ENCODE data around the gene FUNDC2.

FUNDC2 gene

DNA sequence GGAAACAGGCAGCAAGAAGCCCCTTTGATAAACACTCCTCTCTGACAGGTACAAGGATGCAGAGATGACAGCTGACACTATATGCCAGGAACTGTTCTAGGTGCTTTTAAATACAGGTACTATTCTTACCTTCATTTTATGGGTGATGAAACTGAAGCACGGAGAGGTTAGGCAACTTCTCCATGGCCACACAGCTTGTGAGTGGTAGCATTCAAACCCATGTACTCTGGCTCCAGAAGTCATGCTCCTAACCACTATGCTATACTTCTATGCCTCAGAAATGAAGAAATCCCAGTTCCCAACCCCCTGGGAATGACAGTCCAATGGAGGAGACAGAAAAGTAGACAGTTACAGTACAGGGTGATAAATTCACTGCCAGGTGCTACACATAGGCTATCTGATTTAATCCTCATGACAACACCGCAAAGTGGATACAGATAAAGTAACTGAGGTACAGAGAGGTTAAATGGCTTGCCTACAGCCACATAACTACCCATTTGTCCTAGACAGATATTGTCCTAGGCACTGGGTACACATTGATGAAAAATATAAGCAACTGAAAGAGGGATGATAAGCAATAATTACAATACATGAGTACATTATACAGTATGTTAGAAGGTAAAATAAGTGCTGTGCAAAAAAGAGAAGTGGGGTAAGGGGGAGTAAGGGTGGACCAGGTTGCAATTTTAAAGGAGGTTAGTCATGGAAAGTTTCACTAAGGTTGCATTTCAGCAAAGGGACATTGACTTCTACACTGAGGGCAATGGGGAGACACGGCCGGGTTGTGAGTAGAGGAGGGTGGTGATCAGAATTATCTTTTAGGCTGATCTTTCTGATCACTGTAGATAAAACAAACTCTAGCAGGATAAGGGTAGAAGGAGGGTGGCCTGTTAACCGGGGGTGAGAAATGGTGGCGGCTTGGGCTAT, 2.5 kb upstream of the FUNDC2 start:
- no peak for DNase-seq (ENCODE audit: low spot score)

DNA sequence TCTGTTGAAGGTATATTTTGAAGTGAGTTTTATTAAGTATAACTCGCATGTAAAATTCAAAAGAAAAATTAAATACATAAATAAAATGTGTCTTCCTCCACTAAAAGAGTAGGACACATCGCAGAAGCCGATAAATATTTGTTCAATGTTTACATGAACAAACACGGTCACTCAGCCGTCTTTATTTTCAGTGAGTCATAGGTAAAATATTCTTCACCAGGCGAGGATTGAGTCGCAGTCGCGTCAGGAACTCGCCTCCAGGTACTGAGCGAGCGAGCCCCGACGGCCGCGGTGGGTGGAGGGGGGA, 271 bp upstream of the FUNDC2 start:
- no peak for DNase-seq (ENCODE audit: low spot score)

GRCh38 chrX:155027509-155028066, 944 bp downstream of the FUNDC2 start:
- DNase-seq (ENCODE audit: low spot score), result peak; percentile 37

- no peak for DNase-seq (ENCODE audit: low spot score)
These were observed 1.5 kb downstream of the FUNDC2 start for GRCh38 chrX:155028129-155028528.

DNA sequence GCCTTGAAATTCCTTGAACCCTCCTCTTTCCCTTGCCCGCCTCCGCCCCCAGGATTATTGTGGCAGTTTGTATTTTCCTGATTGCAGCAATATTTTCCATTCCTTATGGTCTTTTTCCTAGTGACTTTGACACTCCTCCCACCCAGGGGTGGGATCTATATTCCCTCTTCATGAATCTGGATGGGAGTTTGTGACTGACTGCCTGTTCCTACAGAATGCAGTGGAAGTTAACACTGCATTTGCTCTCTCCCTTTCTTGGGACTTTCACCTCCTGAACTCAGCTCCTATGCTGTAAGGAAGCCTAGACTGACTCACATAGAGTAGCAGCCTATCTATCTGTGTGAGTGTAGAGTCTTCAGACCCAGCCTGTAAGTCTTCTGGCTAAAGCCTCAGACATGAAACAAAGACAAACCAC, 2.2 kb downstream of the FUNDC2 start:
- DNase-seq (ENCODE audit: low spot score), result peak; percentile 46

GRCh38 chrX:155031657-155032056, 5.0 kb downstream of the FUNDC2 start:
- DNase-seq (ENCODE audit: low spot score), result no peak

DNA sequence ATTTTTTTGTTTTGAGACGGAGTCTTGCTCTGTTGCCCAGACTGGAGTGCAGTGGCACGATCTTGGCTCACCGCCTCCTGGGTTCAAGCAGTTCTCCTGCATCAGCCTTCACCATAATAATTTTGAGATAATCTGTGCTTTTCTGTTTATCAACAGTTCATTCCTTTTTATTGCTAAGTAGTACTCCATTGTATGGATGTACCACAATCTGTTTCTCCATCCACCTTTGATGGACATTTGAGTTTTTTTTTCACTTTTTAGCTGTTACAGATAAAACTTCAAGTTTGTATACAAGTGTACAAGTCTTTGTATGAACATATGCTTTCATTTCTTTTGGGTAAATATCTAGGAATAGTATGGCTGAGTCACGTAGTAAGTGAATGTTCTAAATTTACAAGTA, 9.0 kb downstream of the FUNDC2 start:
- no peak for DNase-seq (ENCODE audit: low spot score)

DNA sequence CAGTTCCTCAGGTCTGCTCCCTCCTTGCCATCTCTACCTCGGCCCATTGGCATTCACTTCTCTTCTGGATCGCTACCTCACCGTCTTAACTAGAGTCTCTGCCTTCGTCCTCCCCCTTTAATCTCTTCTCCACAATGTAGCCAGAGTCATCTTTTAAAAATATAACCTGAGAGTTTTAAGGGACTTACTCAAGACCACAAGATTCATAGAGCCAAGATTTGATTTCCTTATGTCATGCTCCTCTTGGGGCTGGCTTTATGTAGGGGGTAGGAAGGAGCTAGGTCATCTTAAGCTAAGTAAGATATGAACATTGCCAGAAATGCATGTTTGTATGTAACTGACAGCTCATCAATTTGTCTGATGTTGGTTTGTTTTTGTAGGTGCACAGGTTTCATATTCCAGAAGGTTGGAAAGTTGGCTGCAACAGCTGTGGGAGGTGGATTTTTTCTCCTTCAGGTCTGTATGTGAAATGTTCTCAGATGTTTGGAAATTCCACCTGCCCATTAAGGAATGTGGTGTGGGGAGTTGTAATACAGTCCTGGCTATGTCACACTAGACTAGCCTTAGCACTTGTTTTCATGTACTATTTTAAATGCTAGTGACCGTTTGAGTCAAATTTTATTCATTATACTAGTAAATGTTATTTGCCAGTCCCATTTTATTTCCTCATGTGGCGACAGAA, 19.6 kb downstream of the FUNDC2 start:
- DNase-seq (ENCODE audit: low spot score), result peak; percentile 7

DNA sequence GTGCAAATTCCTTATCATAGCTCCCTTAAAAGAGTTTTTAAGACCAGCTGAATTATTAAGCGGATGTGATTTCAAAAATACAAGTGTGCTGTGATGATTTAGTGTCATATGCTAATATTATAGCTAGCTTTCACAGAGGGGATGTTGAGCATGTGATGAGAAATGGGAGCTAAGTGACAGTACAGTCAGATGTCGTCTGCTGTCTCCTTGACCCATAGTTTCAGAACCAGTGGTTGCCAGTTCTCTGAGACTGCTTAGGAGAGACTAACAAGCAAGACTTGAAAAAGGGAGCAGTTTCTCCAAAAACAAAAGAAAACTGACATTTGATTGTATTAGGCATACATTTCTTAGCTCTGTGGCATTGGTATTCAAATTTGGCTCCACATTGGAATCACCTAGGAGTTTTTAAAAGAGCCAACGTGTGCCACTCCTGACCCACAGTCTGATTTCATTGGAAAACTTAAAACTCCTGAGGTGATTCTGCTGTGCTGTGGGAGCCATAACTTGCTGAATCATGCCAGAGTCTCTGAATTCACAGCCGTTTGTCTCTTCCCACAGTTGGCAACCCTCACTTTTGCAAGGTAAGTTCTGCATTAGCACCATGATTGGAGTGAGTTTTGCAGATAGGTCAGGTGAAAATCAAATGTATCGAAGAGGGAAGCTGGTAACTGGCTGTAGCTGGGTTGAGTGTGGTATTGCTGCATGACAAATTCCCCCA, 20.3 kb downstream of the FUNDC2 start:
- no peak for DNase-seq (ENCODE audit: low spot score)

- DNase-seq (ENCODE audit: low spot score), result peak; percentile 55
These were observed 22.5 kb downstream of the FUNDC2 start for GRCh38 chrX:155048977-155049619.

- peak; percentile 80 for DNase-seq (ENCODE audit: low spot score)
These were observed 26.3 kb downstream of the FUNDC2 start for GRCh38 chrX:155052738-155053498.

GRCh38 chrX:155053656-155054055, 27.0 kb downstream of the FUNDC2 start:
- DNase-seq (ENCODE audit: low spot score), result peak; percentile 12

GRCh38 chrX:155054255-155054654, 27.6 kb downstream of the FUNDC2 start:
- no peak for DNase-seq (ENCODE audit: low spot score)

GRCh38 chrX:155055494-155055893, 28.9 kb downstream of the FUNDC2 start:
- no peak for DNase-seq (ENCODE audit: low spot score)

- DNase-seq (ENCODE audit: low spot score), result no peak
These were observed 29.8 kb downstream of the FUNDC2 start for GRCh38 chrX:155056471-155056870.

GRCh38 chrX:155056877-155057792, 30.5 kb downstream of the FUNDC2 start:
- DNase-seq (ENCODE audit: low spot score), result peak; percentile 79

GRCh38 chrX:155061760-155062159, 35.1 kb downstream of the FUNDC2 start:
- no peak for DNase-seq (ENCODE audit: low spot score)

- DNase-seq (ENCODE audit: low spot score), result peak; percentile 46
These were observed 38.5 kb downstream of the FUNDC2 start for GRCh38 chrX:155065035-155065734.

GRCh38 chrX:155068165-155068564, 41.5 kb downstream of the FUNDC2 start:
- DNase-seq (ENCODE audit: low spot score), result peak; percentile 72
